ENCODE results near the gene NOX3.

DNA sequence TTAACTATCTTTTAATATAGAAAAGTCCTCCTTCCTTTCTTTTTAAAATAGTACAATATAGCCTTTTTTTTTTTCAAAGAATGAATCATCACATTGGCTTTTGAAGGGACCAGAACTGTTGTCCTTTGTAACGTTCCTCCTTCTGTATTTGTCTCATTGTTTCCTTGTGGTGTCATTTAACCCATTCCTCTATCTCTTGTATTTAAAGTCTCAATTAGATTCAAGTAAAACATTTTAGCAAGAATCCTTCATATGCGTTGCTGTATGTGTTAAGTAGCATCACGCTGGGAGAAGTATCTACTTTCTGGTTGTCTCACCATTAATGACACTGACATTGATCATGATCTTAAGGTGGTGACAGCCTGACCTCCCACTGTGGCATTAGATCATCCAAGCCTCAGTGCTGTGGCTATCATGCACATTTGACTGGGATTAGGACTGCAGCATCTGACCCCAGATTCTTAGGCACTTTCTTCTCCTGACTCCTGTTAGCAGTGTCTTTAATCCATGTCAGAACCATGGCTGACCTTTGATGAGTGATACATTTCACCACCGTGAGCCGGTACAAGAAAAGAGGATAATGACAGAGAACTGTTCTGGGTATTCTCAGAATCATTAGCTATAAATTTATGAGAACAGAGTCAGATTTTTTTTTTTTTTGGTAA is 73.8 kb downstream of the NOX3 start:
- TF ChIP-seq POLR2AphosphoS5 (IDR thresholded peaks at IDR 0.05) (no peak), CTCF (IDR thresholded peaks at IDR 0.05) (no peak), POLR2A (IDR thresholded peaks at IDR 0.05) (no peak)
